ENCODE data around the gene FRMD3. TPM values are rescaled to one million over a fixed set of nuclear protein-coding genes. Genes with fewer than 3 reads are reported as not detected.

FRMD3 gene
- total RNA-seq, 1 experiment from 2014 or later: 1.9 TPM

DNA sequence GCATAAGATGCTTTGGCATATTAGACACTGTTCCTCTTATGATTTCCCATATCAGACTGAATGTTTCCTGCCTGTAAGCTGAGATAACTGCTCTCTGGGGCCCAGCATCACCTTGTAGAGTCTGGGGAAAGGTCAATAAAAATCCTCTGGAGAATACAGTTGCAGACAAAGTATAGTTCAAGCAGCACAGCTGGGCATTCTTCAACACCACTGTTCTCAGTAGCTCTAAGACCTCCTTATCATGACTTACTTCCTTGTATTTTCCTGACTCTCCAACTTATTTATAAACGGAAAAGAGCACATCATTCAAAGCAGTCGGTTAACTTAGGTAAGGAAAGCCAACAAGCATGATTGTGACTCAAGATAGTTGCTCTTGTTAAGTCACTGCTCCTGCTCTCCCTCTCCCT lies 266.5 kb downstream of the FRMD3 start:
- Histone ChIP-seq H3K79me2 (ENCODE audit: low read depth) (no peaks in the 10 kb centered on the region), H3K4me1 (replicated peaks; ENCODE audit: insufficient read depth) (peaks cover 5% of the 10 kb centered on the region), H3K9me2 (ENCODE audit: insufficient read depth) (no peaks in the 10 kb centered on the region), H3K27ac (no peak overlapping the region), H4K20me1 (ENCODE audit: insufficient read depth) (no peaks in the 10 kb centered on the region), H3F3A (ENCODE audit: insufficient read depth, low read depth) (no peaks in the 10 kb centered on the region; the same call in 1 of the 2 replicates), H3K4me2 (no peak overlapping the region), H3K9me3 (ENCODE audit: insufficient read depth, low read depth) (no peaks in the 10 kb centered on the region), H2AFZ (no peak overlapping the region), H3K4me3 (no peak overlapping the region), H3K36me3 (ENCODE audit: low read depth) (no peaks in the 10 kb centered on the region), H3K27me3 (ENCODE audit: insufficient read depth, low read depth) (no peaks in the 10 kb centered on the region)
- CTCF ChIA-PET: no interaction called here
- no TSS peak for BruUV-seq (replicated peaks)
- no peak for TF ChIP-seq EZH2 (IDR thresholded peaks at IDR 0.05; ENCODE audit: low read depth)
- TF ChIP-seq, protein P1, sequence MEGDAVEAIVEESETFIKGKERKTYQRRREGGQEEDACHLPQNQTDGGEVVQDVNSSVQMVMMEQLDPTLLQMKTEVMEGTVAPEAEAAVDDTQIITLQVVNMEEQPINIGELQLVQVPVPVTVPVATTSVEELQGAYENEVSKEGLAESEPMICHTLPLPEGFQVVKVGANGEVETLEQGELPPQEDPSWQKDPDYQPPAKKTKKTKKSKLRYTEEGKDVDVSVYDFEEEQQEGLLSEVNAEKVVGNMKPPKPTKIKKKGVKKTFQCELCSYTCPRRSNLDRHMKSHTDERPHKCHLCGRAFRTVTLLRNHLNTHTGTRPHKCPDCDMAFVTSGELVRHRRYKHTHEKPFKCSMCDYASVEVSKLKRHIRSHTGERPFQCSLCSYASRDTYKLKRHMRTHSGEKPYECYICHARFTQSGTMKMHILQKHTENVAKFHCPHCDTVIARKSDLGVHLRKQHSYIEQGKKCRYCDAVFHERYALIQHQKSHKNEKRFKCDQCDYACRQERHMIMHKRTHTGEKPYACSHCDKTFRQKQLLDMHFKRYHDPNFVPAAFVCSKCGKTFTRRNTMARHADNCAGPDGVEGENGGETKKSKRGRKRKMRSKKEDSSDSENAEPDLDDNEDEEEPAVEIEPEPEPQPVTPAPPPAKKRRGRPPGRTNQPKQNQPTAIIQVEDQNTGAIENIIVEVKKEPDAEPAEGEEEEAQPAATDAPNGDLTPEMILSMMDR (conservative IDR thresholded peaks at IDR 0.05): no peak
- POLR2A ChIA-PET (ENCODE audit: unreplicated experiment): no interaction called here
- no peak for DNase-seq
- intact Hi-C loops (cut with micrococcal nuclease; ENCODE audit: unreplicated experiment): no loop called here

DNA sequence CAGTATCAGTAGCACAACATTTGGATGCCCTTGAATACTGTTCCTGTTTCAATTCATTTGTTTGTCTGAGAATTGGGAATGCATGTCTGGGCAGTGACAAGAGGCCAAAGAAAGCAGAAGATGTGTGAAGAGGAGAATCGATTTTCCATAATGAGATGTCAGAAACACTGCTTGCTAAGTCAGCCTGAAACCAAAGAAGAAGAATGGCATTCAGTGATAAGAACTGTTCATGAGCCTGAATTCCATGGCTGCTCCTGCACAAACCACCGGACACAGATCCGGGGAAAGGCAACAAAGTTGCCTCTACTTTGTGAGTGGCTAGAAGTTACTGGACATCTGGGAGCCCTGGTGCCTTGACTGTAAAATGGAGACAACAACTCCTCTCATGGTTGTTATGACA lies 268.1 kb downstream of the FRMD3 start:
- Histone ChIP-seq H2AFZ (no peak overlapping the region), H3K9me2 (ENCODE audit: insufficient read depth) (no peaks in the 10 kb centered on the region), H3K79me2 (ENCODE audit: low read depth) (no peaks in the 10 kb centered on the region), H3K9me3 (ENCODE audit: insufficient read depth, low read depth) (no peaks in the 10 kb centered on the region), H4K20me1 (ENCODE audit: insufficient read depth) (no peaks in the 10 kb centered on the region), H3K4me2 (no peak overlapping the region), H3K27me3 (ENCODE audit: insufficient read depth, low read depth) (no peaks in the 10 kb centered on the region), H3K36me3 (ENCODE audit: low read depth) (no peaks in the 10 kb centered on the region), H3K27ac (no peak overlapping the region), H3K4me1 (replicated peaks; ENCODE audit: insufficient read depth) (peaks cover 13% of the 10 kb centered on the region), H3K4me3 (no peak overlapping the region), H3F3A (ENCODE audit: insufficient read depth, low read depth) (peaks cover 7% of the 10 kb centered on the region; the same call in 1 of the 2 replicates)
- intact Hi-C loops (cut with micrococcal nuclease; ENCODE audit: unreplicated experiment): no loop called here
- no peak for TF ChIP-seq EZH2 (IDR thresholded peaks at IDR 0.05; ENCODE audit: low read depth)
- TF ChIP-seq, protein P1 (conservative IDR thresholded peaks at IDR 0.05): no peak
- ChIA-PET POLR2A (ENCODE audit: unreplicated experiment) (no interaction called here), CTCF (no interaction called here)
- no peak for DNase-seq
- no TSS peak for BruUV-seq (replicated peaks)

DNA sequence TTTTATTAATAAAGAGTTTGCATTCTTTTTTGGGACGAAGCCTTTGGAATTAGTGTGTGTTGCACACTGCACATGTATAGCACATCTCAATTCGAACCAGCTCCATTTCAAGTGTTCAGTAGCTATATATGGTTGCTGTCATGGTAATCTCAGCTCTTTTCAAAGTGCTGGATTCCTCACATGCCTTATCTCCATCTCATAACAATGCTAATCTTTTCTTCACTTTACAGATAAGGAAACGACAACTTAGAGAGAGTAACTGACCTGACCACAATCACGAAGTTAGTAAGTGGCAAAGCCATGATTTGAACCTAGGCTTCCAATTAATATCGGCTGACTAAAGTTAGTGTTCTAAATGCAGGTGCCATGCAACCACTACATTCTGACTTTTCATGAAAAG lies 270.5 kb downstream of the FRMD3 start:
- Histone ChIP-seq H3K4me2 (no peak overlapping the region), H3K9me3 (ENCODE audit: insufficient read depth, low read depth) (no peaks in the 10 kb centered on the region), H3K4me1 (replicated peaks; ENCODE audit: insufficient read depth) (peaks cover 13% of the 10 kb centered on the region), H3K36me3 (ENCODE audit: low read depth) (no peaks in the 10 kb centered on the region), H2AFZ (no peak overlapping the region), H3K79me2 (ENCODE audit: low read depth) (no peaks in the 10 kb centered on the region), H3K4me3 (no peak overlapping the region), H4K20me1 (ENCODE audit: insufficient read depth) (no peaks in the 10 kb centered on the region), H3F3A (ENCODE audit: insufficient read depth, low read depth) (peaks cover 7% of the 10 kb centered on the region; the same call in 1 of the 2 replicates), H3K27ac (no peak overlapping the region), H3K9me2 (ENCODE audit: insufficient read depth) (no peaks in the 10 kb centered on the region), H3K27me3 (ENCODE audit: insufficient read depth, low read depth) (no peaks in the 10 kb centered on the region)
- ChIA-PET CTCF (no interaction called here), POLR2A (ENCODE audit: unreplicated experiment) (no interaction called here)
- no TSS peak for BruUV-seq (replicated peaks)
- TF ChIP-seq, protein P1 (conservative IDR thresholded peaks at IDR 0.05): no peak
- TF ChIP-seq EZH2 (IDR thresholded peaks at IDR 0.05; ENCODE audit: low read depth): no peak
- no peak for DNase-seq
- intact Hi-C loops (cut with micrococcal nuclease; ENCODE audit: unreplicated experiment): no loop called here
